ENCODE data around the gene LCE1D.

The LCE1D gene, protein sequence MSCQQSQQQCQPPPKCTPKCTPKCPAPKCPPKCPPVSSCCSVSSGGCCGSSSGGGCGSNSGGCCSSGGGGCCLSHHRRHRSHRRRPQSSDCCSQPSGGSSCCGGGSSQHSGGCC

GRCh38 chr1:152796421-152796820 is at the start of gene LCE1D:
Gene LCE1D (plus strand): TSS chr1:152796721. CDS start chr1:152797795, 1,074 bp downstream.
- no peak within 1 kb of the TSS for H3K9ac ChIP-seq (ENCODE audit: low read depth, low read length)
- no peak within 1 kb of the TSS for H3K4me3 ChIP-seq (ENCODE audit: low read length)
- H3K9me3 ChIP-seq (ENCODE audit: insufficient read depth, low read depth, low read length) = peaks cover 4% of the 10 kb centered on the region; the same call in 1 of the 2 replicates
- no peaks in the 10 kb centered on the region for H3K36me3 ChIP-seq (ENCODE audit: insufficient read depth, low read depth, low read length)
- no peak within 1 kb of the TSS for H3K27ac ChIP-seq (ENCODE audit: low read length)
- H3K4me1 ChIP-seq (ENCODE audit: insufficient read depth, low read length) = no peaks in the 10 kb centered on the region
- no peaks in the 10 kb centered on the region for H3K27me3 ChIP-seq (ENCODE audit: insufficient read depth, low read length)

DNA sequence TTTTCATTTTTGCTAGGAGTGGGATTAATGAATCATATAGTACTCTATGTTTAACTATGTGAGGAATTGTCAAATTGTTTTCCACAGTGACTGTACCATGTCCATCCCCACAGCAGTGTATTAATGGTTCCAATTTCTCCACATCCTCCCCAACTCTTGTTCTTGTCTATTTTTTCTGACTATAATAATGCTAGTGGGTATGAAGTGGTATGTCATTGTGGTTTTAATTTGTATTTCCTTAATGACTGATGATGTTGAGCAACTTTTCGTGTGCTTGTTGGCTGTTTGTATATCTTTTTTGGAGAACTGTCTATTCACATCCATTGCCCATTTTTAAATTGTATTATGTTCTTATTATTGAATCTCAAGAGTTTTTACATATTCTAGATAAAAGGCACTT is 48.7 kb upstream of the LCE1D start:
- H3K4me1 ChIP-seq (ENCODE audit: insufficient read depth, low read length) = no peaks in the 10 kb centered on the region
- H3K27ac ChIP-seq (ENCODE audit: low read length) = no peak overlapping the region
- peaks cover 48% of the 10 kb centered on the region for H3K9me3 ChIP-seq (ENCODE audit: insufficient read depth, low read depth, low read length)
- H3K4me3 ChIP-seq (ENCODE audit: low read length) = no peak overlapping the region
- H3K9ac ChIP-seq (ENCODE audit: low read depth, low read length) = no peak overlapping the region
- no peaks in the 10 kb centered on the region for H3K27me3 ChIP-seq (ENCODE audit: insufficient read depth, low read length)
- H3K36me3 ChIP-seq (ENCODE audit: insufficient read depth, low read depth, low read length) = no peaks in the 10 kb centered on the region

DNA sequence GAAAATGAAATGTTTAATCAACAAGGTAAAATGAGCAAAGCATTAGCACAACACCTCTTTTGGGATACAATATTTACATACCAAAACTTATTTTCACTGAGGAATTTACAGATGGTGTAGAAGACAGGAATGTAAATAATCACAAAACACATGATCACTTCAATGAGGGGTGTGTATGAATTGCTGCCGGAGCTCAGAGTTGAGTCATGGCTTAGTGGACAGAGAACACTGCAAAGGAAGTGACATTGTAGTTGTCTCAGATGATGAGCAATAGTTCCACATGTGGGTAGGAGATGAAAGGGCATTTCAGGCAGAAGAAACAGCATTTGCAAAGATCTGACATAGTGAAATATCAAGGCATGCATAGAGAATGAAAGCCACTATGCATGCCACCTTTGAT is 44.3 kb upstream of the LCE1D start:
- H3K4me1 ChIP-seq (ENCODE audit: insufficient read depth, low read length) = no peaks in the 10 kb centered on the region
- H3K9ac ChIP-seq (ENCODE audit: low read depth, low read length) = no peak overlapping the region
- H3K36me3 ChIP-seq (ENCODE audit: insufficient read depth, low read depth, low read length) = no peaks in the 10 kb centered on the region
- no peaks in the 10 kb centered on the region for H3K27me3 ChIP-seq (ENCODE audit: insufficient read depth, low read length)
- H3K9me3 ChIP-seq (ENCODE audit: insufficient read depth, low read depth, low read length) = peaks cover 45% of the 10 kb centered on the region
- H3K4me3 ChIP-seq (ENCODE audit: low read length) = no peak overlapping the region
- no peak overlapping the region for H3K27ac ChIP-seq (ENCODE audit: low read length)

DNA sequence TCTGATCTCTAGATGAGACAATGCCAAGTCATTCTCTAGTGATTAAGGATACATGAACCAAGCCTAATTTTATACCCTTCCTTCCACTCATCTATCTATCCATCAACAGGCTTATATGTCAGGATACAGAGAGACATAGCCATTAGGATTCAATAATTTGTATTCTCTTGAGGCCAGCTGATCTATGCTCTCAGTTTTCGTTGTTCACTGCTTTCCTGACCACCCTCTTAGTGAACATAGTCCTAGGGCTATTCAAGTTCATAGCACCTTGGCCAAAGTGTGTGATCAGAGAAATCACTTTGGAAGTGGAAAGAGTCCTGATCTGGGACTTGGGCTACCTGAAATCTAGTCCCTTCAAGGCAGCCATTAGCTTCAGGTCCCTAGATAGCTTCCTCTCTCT is 42.9 kb upstream of the LCE1D start:
- Histone ChIP-seq H3K4me1 (ENCODE audit: insufficient read depth, low read length) (no peaks in the 10 kb centered on the region), H3K4me3 (ENCODE audit: low read length) (no peak overlapping the region), H3K9ac (ENCODE audit: low read depth, low read length) (no peak overlapping the region), H3K27ac (ENCODE audit: low read length) (no peak overlapping the region), H3K36me3 (ENCODE audit: insufficient read depth, low read depth, low read length) (no peaks in the 10 kb centered on the region), H3K27me3 (ENCODE audit: insufficient read depth, low read length) (no peaks in the 10 kb centered on the region), H3K9me3 (ENCODE audit: insufficient read depth, low read depth, low read length) (peaks cover 46% of the 10 kb centered on the region)

DNA sequence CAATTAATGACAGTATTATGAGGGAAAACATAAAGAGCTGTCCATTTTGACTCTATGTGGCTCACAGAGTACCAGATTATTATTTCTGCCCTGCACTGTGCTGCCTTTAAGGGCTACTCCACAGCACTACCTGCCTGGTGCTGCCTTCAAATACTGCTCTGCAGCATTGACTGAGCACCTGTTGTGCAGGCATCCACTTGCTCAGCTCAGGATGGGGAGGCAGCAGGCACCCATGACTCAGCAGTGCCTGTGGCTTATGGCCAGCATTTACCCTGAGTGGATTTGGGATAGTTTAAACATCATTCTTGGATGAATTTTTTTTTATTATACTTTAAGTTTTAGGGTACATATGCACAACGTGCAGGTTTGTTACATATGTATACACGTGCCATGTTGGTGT is 39.6 kb upstream of the LCE1D start:
- H3K9me3 ChIP-seq (ENCODE audit: insufficient read depth, low read depth, low read length) = peaks cover 67% of the 10 kb centered on the region
- no peak overlapping the region for H3K27ac ChIP-seq (ENCODE audit: low read length)
- H3K4me3 ChIP-seq (ENCODE audit: low read length) = no peak overlapping the region
- no peaks in the 10 kb centered on the region for H3K4me1 ChIP-seq (ENCODE audit: insufficient read depth, low read length)
- H3K36me3 ChIP-seq (ENCODE audit: insufficient read depth, low read depth, low read length) = no peaks in the 10 kb centered on the region
- no peaks in the 10 kb centered on the region for H3K27me3 ChIP-seq (ENCODE audit: insufficient read depth, low read length)
- no peak overlapping the region for H3K9ac ChIP-seq (ENCODE audit: low read depth, low read length)

- peaks cover 66% of the 10 kb centered on the region for H3K9me3 ChIP-seq (ENCODE audit: insufficient read depth, low read depth, low read length)
- no peak within 1 kb of the TSS for H3K27ac ChIP-seq (ENCODE audit: low read length)
- no peaks in the 10 kb centered on the region for H3K27me3 ChIP-seq (ENCODE audit: insufficient read depth, low read length)
- no peak within 1 kb of the TSS for H3K9ac ChIP-seq (ENCODE audit: low read depth, low read length)
- no peaks in the 10 kb centered on the region for H3K4me1 ChIP-seq (ENCODE audit: insufficient read depth, low read length)
- no peaks in the 10 kb centered on the region for H3K36me3 ChIP-seq (ENCODE audit: insufficient read depth, low read depth, low read length)
- H3K4me3 ChIP-seq (ENCODE audit: low read length) = no peak within 1 kb of the TSS
These were observed 38.8 kb upstream of the LCE1D start, which contains the start of gene KPRP for GRCh38 chr1:152757747-152758146. Gene KPRP (plus strand): TSS chr1:152758025. CDS start chr1:152759589, 1,564 bp downstream.

DNA sequence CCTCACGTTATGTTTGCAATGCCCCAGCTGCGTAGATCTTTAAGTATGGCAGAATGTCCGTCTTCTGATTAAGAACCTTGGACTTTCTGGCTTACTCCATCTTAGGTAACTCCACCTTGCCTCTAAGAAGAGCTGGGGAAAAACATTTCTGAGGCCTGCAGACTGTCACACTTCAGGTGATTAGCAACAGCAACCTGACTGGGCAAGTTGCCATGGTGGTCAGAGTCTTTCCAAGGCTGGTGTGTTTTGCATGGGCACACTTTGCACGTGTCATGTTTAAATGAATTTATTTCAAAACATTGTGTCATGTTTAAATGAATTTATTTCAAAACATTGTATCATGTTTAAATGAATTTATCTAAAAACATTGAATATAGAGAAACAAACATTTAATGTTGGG is 37.9 kb upstream of the LCE1D start:
- Histone ChIP-seq H3K27me3 (ENCODE audit: insufficient read depth, low read length) (no peaks in the 10 kb centered on the region), H3K27ac (ENCODE audit: low read length) (no peak overlapping the region)

GRCh38 chr1:152759453-152760173 is 36.9 kb upstream of the LCE1D start:
- H3K9me3 ChIP-seq (ENCODE audit: insufficient read depth, low read depth, low read length) = peaks cover 67% of the 10 kb centered on the region
- H3K27ac ChIP-seq (ENCODE audit: low read length) = no peak overlapping the region
- no peak overlapping the region for H3K4me3 ChIP-seq (ENCODE audit: low read length)
- no peaks in the 10 kb centered on the region for H3K4me1 ChIP-seq (ENCODE audit: insufficient read depth, low read length)
- H3K36me3 ChIP-seq (ENCODE audit: insufficient read depth, low read depth, low read length) = no peaks in the 10 kb centered on the region
- no peaks in the 10 kb centered on the region for H3K27me3 ChIP-seq (ENCODE audit: insufficient read depth, low read length)
- H3K9ac ChIP-seq (ENCODE audit: low read depth, low read length) = no peak overlapping the region

More for the DNA sequence above, 37.9 kb upstream of the LCE1D start:
- Histone ChIP-seq H3K36me3 (ENCODE audit: insufficient read depth, low read depth, low read length) (no peaks in the 10 kb centered on the region), H3K9me3 (ENCODE audit: insufficient read depth, low read depth, low read length) (peaks cover 68% of the 10 kb centered on the region), H3K4me3 (ENCODE audit: low read length) (no peak overlapping the region), H3K4me1 (ENCODE audit: insufficient read depth, low read length) (no peaks in the 10 kb centered on the region), H3K9ac (ENCODE audit: low read depth, low read length) (no peak overlapping the region)

DNA sequence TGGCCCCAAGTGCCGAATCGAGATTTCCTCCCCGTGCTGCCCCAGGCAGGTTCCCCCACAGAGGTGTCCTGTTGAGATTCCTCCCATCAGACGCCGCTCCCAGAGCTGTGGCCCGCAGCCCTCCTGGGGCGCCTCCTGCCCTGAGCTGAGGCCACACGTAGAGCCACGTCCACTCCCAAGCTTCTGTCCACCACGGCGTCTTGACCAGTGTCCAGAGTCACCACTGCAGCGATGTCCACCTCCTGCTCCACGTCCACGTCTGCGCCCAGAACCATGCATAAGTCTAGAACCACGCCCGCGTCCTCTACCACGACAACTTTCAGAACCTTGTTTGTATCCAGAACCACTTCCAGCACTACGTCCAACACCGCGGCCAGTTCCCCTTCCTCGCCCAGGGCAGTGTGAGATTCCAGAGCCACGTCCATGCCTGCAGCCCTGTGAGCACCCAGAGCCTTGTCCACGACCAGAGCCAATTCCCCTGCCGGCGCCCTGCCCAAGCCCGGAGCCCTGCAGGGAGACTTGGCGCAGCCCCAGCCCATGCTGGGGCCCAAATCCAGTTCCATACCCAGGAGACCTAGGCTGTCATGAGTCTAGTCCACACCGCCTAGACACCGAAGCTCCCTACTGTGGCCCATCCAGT is 35.9 kb upstream of the LCE1D start:
- no peak overlapping the region for H3K9ac ChIP-seq (ENCODE audit: low read depth, low read length)
- H3K36me3 ChIP-seq (ENCODE audit: insufficient read depth, low read depth, low read length) = no peaks in the 10 kb centered on the region
- no peaks in the 10 kb centered on the region for H3K4me1 ChIP-seq (ENCODE audit: insufficient read depth, low read length)
- no peaks in the 10 kb centered on the region for H3K27me3 ChIP-seq (ENCODE audit: insufficient read depth, low read length)
- H3K9me3 ChIP-seq (ENCODE audit: insufficient read depth, low read depth, low read length) = peaks cover 69% of the 10 kb centered on the region
- H3K27ac ChIP-seq (ENCODE audit: low read length) = no peak overlapping the region
- H3K4me3 ChIP-seq (ENCODE audit: low read length) = no peak overlapping the region

DNA sequence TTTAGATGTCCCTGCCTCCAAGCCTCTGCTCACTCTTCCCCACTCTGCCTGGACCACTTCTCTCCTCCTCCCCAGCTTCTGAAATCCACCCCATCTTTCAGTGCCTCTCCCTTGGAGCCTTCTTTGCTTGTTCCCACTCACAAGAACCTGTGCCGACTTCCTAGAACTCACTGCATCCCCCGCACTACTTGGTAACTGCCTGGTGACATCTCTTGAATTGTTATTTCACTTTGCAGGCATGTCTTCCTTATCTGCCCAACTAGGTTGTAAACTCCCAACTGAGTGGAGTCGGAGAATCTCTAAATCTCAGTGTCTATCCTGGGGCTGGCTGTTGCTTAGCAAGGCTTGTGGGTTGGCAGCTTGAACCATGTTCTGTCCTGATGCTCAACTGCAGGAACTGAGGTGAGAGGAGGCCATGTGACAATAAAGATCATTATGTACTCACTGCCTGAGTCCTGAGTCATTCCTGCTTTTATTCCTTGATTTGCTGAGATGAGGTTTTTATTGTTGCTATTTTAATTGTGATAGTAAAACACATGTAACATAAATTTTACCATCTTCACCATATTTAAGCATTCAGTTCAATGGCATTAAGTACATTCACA is 34.8 kb upstream of the LCE1D start:
- H3K27ac ChIP-seq (ENCODE audit: low read length) = no peak overlapping the region
- H3K36me3 ChIP-seq (ENCODE audit: insufficient read depth, low read depth, low read length) = no peaks in the 10 kb centered on the region
- H3K4me3 ChIP-seq (ENCODE audit: low read length) = no peak overlapping the region
- H3K27me3 ChIP-seq (ENCODE audit: insufficient read depth, low read length) = no peaks in the 10 kb centered on the region
- H3K9ac ChIP-seq (ENCODE audit: low read depth, low read length) = no peak overlapping the region
- H3K4me1 ChIP-seq (ENCODE audit: insufficient read depth, low read length) = no peaks in the 10 kb centered on the region
- H3K9me3 ChIP-seq (ENCODE audit: insufficient read depth, low read depth, low read length) = peaks cover 71% of the 10 kb centered on the region

DNA sequence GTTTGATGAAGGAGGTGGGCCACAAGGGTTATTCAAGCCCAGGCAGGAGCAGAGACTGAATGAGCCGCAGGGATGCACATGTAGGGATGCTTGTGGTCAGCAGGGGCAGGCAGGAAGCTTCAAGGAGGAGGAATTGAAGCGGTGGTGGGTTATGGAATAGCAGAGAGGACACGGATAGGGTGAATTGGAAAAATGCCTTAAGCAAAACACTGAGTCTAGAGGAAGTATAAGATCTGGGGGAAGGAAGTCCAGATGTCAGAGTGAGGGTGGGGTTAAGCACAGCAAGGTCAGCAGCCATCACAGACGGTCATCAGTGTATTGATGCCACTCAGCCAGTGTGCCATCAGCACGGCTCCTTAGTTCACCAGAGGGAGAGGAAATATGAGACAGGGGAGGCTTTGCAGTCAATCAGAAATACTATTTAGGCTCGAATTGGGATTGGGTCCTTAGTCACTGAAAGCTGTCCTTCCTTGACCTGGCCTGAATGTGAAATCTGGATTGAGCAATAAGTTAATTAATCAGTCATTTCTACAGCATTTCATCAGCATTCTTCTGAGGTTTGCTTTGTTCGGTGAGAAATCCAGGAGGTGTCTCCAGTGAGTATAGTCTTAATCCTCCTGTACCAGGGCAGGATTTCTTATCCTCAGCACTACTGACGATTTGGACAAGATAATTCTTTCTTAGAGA is 27.5 kb upstream of the LCE1D start:
- Histone ChIP-seq H3K27ac (ENCODE audit: low read length) (no peak overlapping the region), H3K4me3 (ENCODE audit: low read length) (no peak overlapping the region), H3K27me3 (ENCODE audit: insufficient read depth, low read length) (no peaks in the 10 kb centered on the region), H3K9ac (ENCODE audit: low read depth, low read length) (no peak overlapping the region), H3K9me3 (ENCODE audit: insufficient read depth, low read depth, low read length) (peaks cover 54% of the 10 kb centered on the region), H3K36me3 (ENCODE audit: insufficient read depth, low read depth, low read length) (no peaks in the 10 kb centered on the region), H3K4me1 (ENCODE audit: insufficient read depth, low read length) (no peaks in the 10 kb centered on the region)

Measured in iPS-20b (cell line).